GM21423 (cell line): Measurements from ENCODE around the gene STRIP2.
"Not testable (repeated sequence)": the region's sequence is repeated elsewhere in the genome, so short reads cannot be mapped to it uniquely, and the experiment has no call there.

Experiments
- ATAC-seq: cut with Tn5 transposase; IDR thresholded peaks from one replicate; pipeline ENCODE4 v1.9.1; 2021; ENCODE audit warnings: mild to moderate bottlenecking, moderate library complexity; ENCODE audit not compliant: unreplicated experiment

Gene STRIP2

DNA sequence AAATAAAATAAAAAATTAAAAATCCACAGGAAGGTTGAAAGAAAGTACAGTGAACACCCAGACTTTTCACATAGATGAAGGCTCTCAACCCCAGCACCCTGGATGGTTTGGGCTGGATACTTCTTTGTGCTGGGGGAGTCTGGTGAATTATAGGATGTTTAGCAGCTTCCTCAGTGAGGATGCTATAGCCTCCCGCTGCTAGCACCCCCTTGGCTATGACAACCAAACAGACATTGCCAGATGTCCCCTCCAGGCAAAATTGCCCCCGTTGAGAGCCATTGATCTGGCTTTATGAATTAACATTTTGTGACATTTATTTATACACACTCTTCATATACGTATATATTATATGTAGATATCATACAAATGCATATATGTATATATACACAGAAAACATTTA is 89.7 kb downstream of the STRIP2 start:
- no peak for ATAC-seq

GRCh38 chr7:129524405-129524804 is 90.2 kb downstream of the STRIP2 start:
- ATAC-seq: not testable (repeated sequence)

GRCh38 chr7:129525225-129525862 is 91.1 kb downstream of the STRIP2 start:
- ATAC-seq: no peak

DNA sequence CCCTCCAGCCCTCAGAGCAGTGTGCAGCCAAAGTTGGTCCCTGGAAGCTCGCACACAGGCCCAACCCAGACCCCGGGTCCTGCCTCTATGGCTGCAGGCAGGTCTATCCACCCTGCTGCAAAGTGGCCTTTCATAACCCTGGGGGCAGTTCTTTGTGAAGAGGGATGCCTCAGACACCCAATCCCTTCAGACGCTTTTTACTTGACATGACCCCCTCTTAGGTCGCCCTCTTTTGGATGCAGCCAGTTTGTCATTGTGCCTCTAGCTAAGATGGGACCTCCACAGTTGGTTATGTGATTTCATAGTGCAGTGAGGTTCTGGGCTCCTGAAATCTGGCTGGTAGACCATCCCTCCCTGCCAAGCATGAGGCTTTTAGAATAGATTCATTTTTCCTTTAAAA is 95.4 kb downstream of the STRIP2 start:
- ATAC-seq: no peak

DNA sequence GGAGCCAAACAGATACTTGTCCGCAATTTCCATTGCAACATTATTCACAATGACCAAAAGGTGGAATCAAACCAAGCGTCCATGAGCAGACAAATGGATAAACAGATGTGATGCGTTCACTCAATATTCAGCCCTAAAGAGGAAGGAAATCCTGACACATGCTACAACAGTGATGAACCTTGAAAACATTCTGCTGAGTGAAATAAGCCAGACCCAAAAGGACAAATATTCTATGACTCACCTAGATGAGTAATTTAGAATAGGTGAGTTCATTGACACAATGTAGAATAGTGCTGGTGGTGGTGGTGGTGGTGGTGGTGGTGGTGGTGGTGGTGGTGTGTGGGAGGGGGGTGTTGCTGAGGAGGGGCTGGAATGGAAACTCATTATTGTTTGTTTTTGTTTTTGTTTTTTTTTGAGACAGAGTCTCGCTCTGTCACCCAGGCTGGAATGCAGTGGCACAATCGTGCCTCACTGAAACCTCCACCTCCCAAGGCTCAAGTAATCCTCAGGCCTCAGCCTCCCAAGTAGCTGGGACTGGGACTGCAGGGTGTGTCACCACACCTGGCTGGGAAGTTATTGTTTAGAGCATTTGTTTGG is 96.7 kb downstream of the STRIP2 start:
- no peak for ATAC-seq

DNA sequence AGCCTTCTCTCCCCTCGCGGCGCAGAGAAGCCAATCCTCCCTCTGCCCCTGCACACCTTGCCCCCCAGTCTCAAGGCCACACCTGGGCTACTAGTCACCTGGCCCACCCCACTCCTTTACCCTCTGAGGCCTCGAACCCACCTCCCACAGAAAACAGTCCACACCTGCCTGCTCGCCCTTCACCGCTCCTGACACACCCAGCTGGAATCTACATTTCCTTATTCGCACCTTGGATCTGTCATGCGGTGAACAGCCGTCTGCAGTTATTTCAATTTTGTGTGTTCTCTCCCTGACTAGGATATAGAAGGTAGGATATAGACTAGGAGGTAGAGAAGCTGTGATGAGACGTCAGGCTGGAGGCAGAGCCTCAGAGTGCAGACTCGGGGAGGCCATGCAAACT is 97.5 kb downstream of the STRIP2 start:
- ATAC-seq: no peak

- no peak for ATAC-seq
Measured at GRCh38 chr7:129532375-129532774, 98.1 kb downstream of the STRIP2 start.

- not testable (repeated sequence) for ATAC-seq
Measured at GRCh38 chr7:129534558-129535274, 100.5 kb downstream of the STRIP2 start.

GRCh38 chr7:129535896-129536295 is 101.7 kb downstream of the STRIP2 start:
- ATAC-seq: no peak

- no peak for ATAC-seq
Measured at GRCh38 chr7:129536323-129536722, 102.1 kb downstream of the STRIP2 start.
